IMR-90 (cell line): ENCODE results near the gene GSTT2B. TPM values are rescaled to one million over a fixed set of nuclear protein-coding genes. Genes with fewer than 3 reads are reported as not detected.

ENCODE experiments used
- ATAC-seq: fragments of 200-7000 bp; cut with Tn5 transposase; 2 replicates; pipeline ENCODE4 v1.9.1; 2020; ENCODE audit warnings: low read depth, mild to moderate bottlenecking, moderate library complexity
- BruUV-seq: library from RNA; stranded (reverse); fragments of 400-500 nt; replicated peaks from 2 replicates; lab custom pipeline; 2021; lab: Mats Ljungman, UMichigan
- CTCF ChIA-PET: fragments of 300-600 bp; formaldehyde crosslinking; extraction: SDS; loops from one replicate; lab custom pipeline; 2021; ENCODE audit warnings: antibody characterized with exemption; lab: Yijun Ruan, JAX
- POLR2A ChIA-PET: fragments of 300-600 bp; sonication (Branson Sonifier 250); formaldehyde crosslinking; loops from one replicate; lab custom pipeline; 2022; ENCODE audit warnings: antibody characterized with exemption; ENCODE audit not compliant: unreplicated experiment; lab: Charles Lee
- DNase-seq: peaks from one replicate; pipeline ENCODE4 v3.0.0; 2013
- H2AFZ ChIP-seq: replicated peaks from 2 replicates; pipeline ENCODE3; 2013; ENCODE audit warnings: low read length, mild to moderate bottlenecking; ENCODE audit not compliant: poor library complexity
- H2AK5ac ChIP-seq: 2 replicates; pipeline ENCODE4 v1.6.1; 2013; ENCODE audit warnings: low read depth, low read length, inconsistent platforms
- H2AK9ac ChIP-seq: replicated peaks from 2 replicates; pipeline ENCODE3; 2013; ENCODE audit warnings: mild to moderate bottlenecking, low read depth, low read length, moderate library complexity; ENCODE audit not compliant: poor library complexity
- H2BK120ac ChIP-seq: 2 replicates; pipeline ENCODE4 v1.6.1; 2013; ENCODE audit warnings: low read depth, low read length, inconsistent platforms
- H2BK15ac ChIP-seq: 3 replicates; pipeline ENCODE4 v1.6.1; 2013; ENCODE audit warnings: low read depth, low read length, inconsistent platforms
- H2BK20ac ChIP-seq: 2 replicates; pipeline ENCODE4 v1.6.1; 2013; ENCODE audit warnings: low read depth, mild to moderate bottlenecking, inconsistent platforms, low read length, moderate library complexity
- H2BK5ac ChIP-seq: 2 replicates; pipeline ENCODE4 v1.6.1; 2013; ENCODE audit warnings: mild to moderate bottlenecking, low read depth, low read length, inconsistent platforms; ENCODE audit not compliant: poor library complexity, severe bottlenecking
- H3K14ac ChIP-seq: replicated peaks from 2 replicates; pipeline ENCODE4 v1.6.1; 2013; ENCODE audit warnings: low read depth, low read length, inconsistent platforms
- H3K18ac ChIP-seq: 2 replicates; pipeline ENCODE4 v1.6.1; 2013; ENCODE audit warnings: low read depth, low read length, control low read depth
- H3K23ac ChIP-seq: 2 replicates; pipeline ENCODE4 v1.6.1; 2013; ENCODE audit warnings: low read depth, low read length, inconsistent platforms
- H3K27ac ChIP-seq: 2 replicates; pipeline ENCODE4 v1.5.1; 2013; ENCODE audit warnings: mild to moderate bottlenecking, control low read depth, low read length; ENCODE audit not compliant: insufficient read depth
- H3K27me3 ChIP-seq: 2 replicates; pipeline ENCODE4 v1.6.1; 2013; ENCODE audit warnings: low read length; ENCODE audit not compliant: control insufficient read depth, insufficient read depth
- H3K36me3 ChIP-seq: 2 replicates; pipeline ENCODE4 v1.6.1; 2013; ENCODE audit warnings: low read length, mixed read lengths; ENCODE audit not compliant: control insufficient read depth, insufficient read depth
- H3K4ac ChIP-seq: 2 replicates; pipeline ENCODE4 v1.6.1; 2013; ENCODE audit warnings: low read depth, low read length, inconsistent platforms
- H3K4me1 ChIP-seq: 2 replicates; pipeline ENCODE4 v1.6.1; 2013; ENCODE audit warnings: low read length, mixed read lengths; ENCODE audit not compliant: control insufficient read depth, insufficient read depth
- H3K4me2 ChIP-seq: 2 replicates; pipeline ENCODE4 v1.6.1; 2013; ENCODE audit warnings: low read depth, mild to moderate bottlenecking, control low read depth, low read length, moderate library complexity
- H3K4me3 ChIP-seq: 2 replicates; pipeline ENCODE4 v1.5.1; 2013; ENCODE audit warnings: low read depth, mild to moderate bottlenecking, control low read depth, low read length, moderate library complexity; ENCODE audit not compliant: insufficient read depth
- H3K56ac ChIP-seq: 2 replicates; pipeline ENCODE4 v1.6.1; 2013; ENCODE audit warnings: low read length, inconsistent platforms; ENCODE audit not compliant: insufficient read depth; ENCODE audit errors: extremely low read depth
- H3K79me1 ChIP-seq, 2 experiments: 2 replicates each; pipeline ENCODE4 v1.6.1; 2013; ENCODE audit warnings: low read length in 2 of 2, inconsistent platforms in 1 of 2, low read depth in 1 of 2
- H3K9ac ChIP-seq: 2 replicates; pipeline ENCODE4 v1.6.1; 2013; ENCODE audit warnings: low read depth, low read length, control low read depth
- H3K9me1 ChIP-seq: 2 replicates; pipeline ENCODE4 v1.6.1; 2013; ENCODE audit warnings: low read length, inconsistent platforms; ENCODE audit not compliant: insufficient read depth
- H3K9me3 ChIP-seq: 2 replicates; pipeline ENCODE4 v1.6.1; 2013; ENCODE audit warnings: low read length; ENCODE audit not compliant: control insufficient read depth, insufficient read depth
- H4K20me1 ChIP-seq: 2 replicates; pipeline ENCODE4 v1.6.1; 2013; ENCODE audit warnings: low read length, inconsistent platforms; ENCODE audit not compliant: insufficient read depth
- H4K5ac ChIP-seq: 2 replicates; pipeline ENCODE4 v1.6.1; 2013; ENCODE audit warnings: mild to moderate bottlenecking, low read depth, low read length, control low read depth
- H4K8ac ChIP-seq, 2 experiments: 2 replicates each; pipeline ENCODE4 v1.6.1; 2013; ENCODE audit warnings: low read depth in 2 of 2, low read length in 2 of 2, control low read depth in 1 of 2, inconsistent platforms in 1 of 2
- H4K91ac ChIP-seq: 2 replicates; pipeline ENCODE4 v1.6.1; 2013; ENCODE audit warnings: low read depth, low read length, inconsistent platforms; ENCODE audit not compliant: insufficient read depth
- CEBPB ChIP-seq: IDR thresholded peaks from 2 replicates; pipeline ENCODE4 v1.6.1; 2012; ENCODE audit warnings: low read depth, low read length, improper control_type of control experiment
- CHD1 ChIP-seq: IDR thresholded peaks from 2 replicates; pipeline ENCODE4 v1.6.1; 2012; ENCODE audit warnings: low read depth, low read length, improper control_type of control experiment
- MAZ ChIP-seq: IDR thresholded peaks from 2 replicates; pipeline ENCODE4 v1.6.1; 2012; ENCODE audit warnings: low read depth, mild to moderate bottlenecking, low read length, improper control_type of control experiment, moderate library complexity, borderline replicate concordance
- MXI1 ChIP-seq: IDR thresholded peaks from 2 replicates; pipeline ENCODE4 v1.6.1; 2012; ENCODE audit warnings: low read depth, mild to moderate bottlenecking, low read length, moderate library complexity, borderline replicate concordance
- NFE2L2 ChIP-seq: fragments of 150-350 bp; IDR thresholded peaks from 2 replicates; pipeline ENCODE4 v1.6.1; 2016; ENCODE audit warnings: low read depth, mild to moderate bottlenecking, low read length
- POLR2A ChIP-seq: IDR thresholded peaks from 2 replicates; pipeline ENCODE4 v1.6.1; 2012; ENCODE audit warnings: mild to moderate bottlenecking, low read depth, low read length
- RAD21 ChIP-seq: IDR thresholded peaks from 2 replicates; pipeline ENCODE4 v1.6.1; 2012; ENCODE audit warnings: low read length, improper control_type of control experiment
- RCOR1 ChIP-seq: IDR thresholded peaks from 2 replicates; pipeline ENCODE4 v1.6.1; 2012; ENCODE audit warnings: mild to moderate bottlenecking, low read length, improper control_type of control experiment; ENCODE audit not compliant: insufficient replicate concordance
- RFX5 ChIP-seq: IDR thresholded peaks from 2 replicates; pipeline ENCODE4 v1.8.0; 2012; ENCODE audit warnings: low read depth, mild to moderate bottlenecking, low read length, moderate library complexity
- WGBS, 2 experiments: methylation state at CpG; one replicate each; pipeline versions ENCODE4 v1.1.5 to v1.1.7; 2013; ENCODE audit warnings: missing lambda C conversion rate in 2 of 2; ENCODE audit not compliant: insufficient read length in 1 of 2; ENCODE audit errors: extremely low coverage in 2 of 2; 5-methylcytosine and 5-hydroxymethylcytosine counted together
- dilution Hi-C: fragments of 300-500 bp; cut with HindIII; formaldehyde crosslinking; loops from one replicate; pipeline ENCODE4 v1.14.3; 2018; ENCODE audit warnings: low sequenced_read_pairs; ENCODE audit not compliant: unreplicated experiment
- in situ Hi-C: fragments of 300-500 bp; cut with MboI; formaldehyde crosslinking; loops from 3 replicates; pipeline ENCODE4 v1.14.3; 2019; ENCODE audit warnings: low sequenced_read_pairs, inconsistent platforms, mixed read lengths
- intact Hi-C: fragments of 100-400 bp; cut with micrococcal nuclease; formaldehyde crosslinking; loops from 2 replicates; pipeline ENCODE4 v1.10.0; 2022
- polyA plus RNA-seq, 3 experiments: library from polyadenylated mRNA; depleted of rRNA; stranded (reverse); fragments of >200 nt; gene quantifications; 2 replicates each; pipeline ENCODE4 v1.2.3, GENCODE V29; 2012; ENCODE audit warnings: low replicate concordance in 1 of 3
- total RNA-seq: library from RNA; depleted of rRNA; stranded (reverse); fragments of >200 nt; gene quantifications from 2 replicates; pipeline ENCODE4 v1.2.3, GENCODE V29; 2012
- TF ChIP-seq, protein P1 (sequence below): conservative IDR thresholded peaks from 2 replicates; pipeline ENCODE4 v1.5.1; 2012; ENCODE audit warnings: mild to moderate bottlenecking, low read depth, low read length, improper control_type of control experiment
- TF ChIP-seq, protein P2 (sequence below): fragments of 150-350 bp; IDR thresholded peaks from 2 replicates; pipeline ENCODE4 v1.6.1; 2016; ENCODE audit warnings: low read depth, mild to moderate bottlenecking, low read length, moderate library complexity, borderline replicate concordance
- TF ChIP-seq, protein P3 (sequence below): fragments of 150-350 bp; IDR thresholded peaks from 2 replicates; pipeline ENCODE4 v1.6.1; 2017; ENCODE audit warnings: mild to moderate bottlenecking, antibody characterized with exemption, low read length, low read depth

The GSTT2B gene
- total and polyA plus RNA-seq, 2 of the 4 experiments (the other 2 are of a cell fraction), result 15.1 to 77.0 TPM

DNA sequence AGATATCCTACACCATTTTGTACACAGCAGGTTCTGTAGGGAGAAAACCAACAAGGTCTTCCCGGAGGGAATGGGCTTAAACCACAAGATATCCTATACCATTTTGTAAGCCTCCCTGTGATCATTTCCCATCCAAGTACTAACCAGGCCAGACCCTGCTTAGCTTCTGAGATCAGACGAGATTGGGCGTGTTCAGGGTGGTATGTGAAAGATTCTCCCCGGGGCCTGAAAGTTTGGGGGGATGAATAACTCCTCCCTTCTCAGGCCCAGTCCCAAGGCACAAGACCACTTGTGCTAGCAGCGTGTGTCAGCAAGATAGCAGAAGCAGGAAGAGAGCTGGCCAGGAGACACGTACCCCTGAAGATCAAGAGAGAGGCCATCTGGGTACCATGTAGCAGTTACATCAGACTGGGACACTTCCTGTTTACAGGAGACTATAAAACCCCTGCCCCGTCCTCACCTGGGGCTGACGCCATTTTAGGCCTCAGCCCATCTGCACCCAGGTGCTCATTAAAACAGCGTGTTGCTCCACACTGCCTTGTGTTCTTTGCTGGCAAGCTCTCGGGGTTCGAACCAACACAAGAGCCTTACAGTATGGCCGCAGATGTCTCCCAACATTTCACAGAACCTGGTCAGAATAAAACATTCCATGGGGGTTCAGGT, 49.5 kb downstream of the GSTT2B start:
- no peak overlapping the region for H3K14ac ChIP-seq
- no peak overlapping the region for H2BK15ac ChIP-seq
- no peak overlapping the region for H3K27ac ChIP-seq
- no peak overlapping the region for H3K4ac ChIP-seq
- H2AFZ ChIP-seq, result no peak overlapping the region
- H3K9me1 ChIP-seq, result no peaks in the 10 kb centered on the region; the same call in 1 of the 2 replicates
- H3K56ac ChIP-seq, result no peak overlapping the region
- no peak overlapping the region for H3K9ac ChIP-seq
- WGBS, 2 experiments, result 100% methylated on average over 2 of the region's 12 CpGs; no CpG with 5 or more reads in 1 of the 2 experiments
- ATAC-seq (no peak), DNase-seq (no peak)
- H2BK120ac ChIP-seq, result no peak overlapping the region
- intact Hi-C loops, result no loop called here
- H3K79me1 ChIP-seq, result peaks cover 0 to 8% of the 10 kb centered on the region in 2 experiments; a peak in 2 of 4 replicates
- no peaks in the 10 kb centered on the region for H3K27me3 ChIP-seq
- dilution Hi-C loops, result no loop called here
- H3K36me3 ChIP-seq, result no peaks in the 10 kb centered on the region
- H3K4me1 ChIP-seq, result peaks cover 3% of the 10 kb centered on the region; the same call in 1 of the 2 replicates
- in situ Hi-C loops, result no loop called here
- no peak overlapping the region for H3K4me2 ChIP-seq
- TF ChIP-seq RAD21 (no peak), MXI1 (no peak), RCOR1 (no peak), CEBPB (no peak), RFX5 (no peak), MAZ (no peak), NFE2L2 (no peak), POLR2A (no peak), CHD1 (no peak)
- TF ChIP-seq, protein P1, sequence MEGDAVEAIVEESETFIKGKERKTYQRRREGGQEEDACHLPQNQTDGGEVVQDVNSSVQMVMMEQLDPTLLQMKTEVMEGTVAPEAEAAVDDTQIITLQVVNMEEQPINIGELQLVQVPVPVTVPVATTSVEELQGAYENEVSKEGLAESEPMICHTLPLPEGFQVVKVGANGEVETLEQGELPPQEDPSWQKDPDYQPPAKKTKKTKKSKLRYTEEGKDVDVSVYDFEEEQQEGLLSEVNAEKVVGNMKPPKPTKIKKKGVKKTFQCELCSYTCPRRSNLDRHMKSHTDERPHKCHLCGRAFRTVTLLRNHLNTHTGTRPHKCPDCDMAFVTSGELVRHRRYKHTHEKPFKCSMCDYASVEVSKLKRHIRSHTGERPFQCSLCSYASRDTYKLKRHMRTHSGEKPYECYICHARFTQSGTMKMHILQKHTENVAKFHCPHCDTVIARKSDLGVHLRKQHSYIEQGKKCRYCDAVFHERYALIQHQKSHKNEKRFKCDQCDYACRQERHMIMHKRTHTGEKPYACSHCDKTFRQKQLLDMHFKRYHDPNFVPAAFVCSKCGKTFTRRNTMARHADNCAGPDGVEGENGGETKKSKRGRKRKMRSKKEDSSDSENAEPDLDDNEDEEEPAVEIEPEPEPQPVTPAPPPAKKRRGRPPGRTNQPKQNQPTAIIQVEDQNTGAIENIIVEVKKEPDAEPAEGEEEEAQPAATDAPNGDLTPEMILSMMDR, result no peak
- TF ChIP-seq, protein P2, sequence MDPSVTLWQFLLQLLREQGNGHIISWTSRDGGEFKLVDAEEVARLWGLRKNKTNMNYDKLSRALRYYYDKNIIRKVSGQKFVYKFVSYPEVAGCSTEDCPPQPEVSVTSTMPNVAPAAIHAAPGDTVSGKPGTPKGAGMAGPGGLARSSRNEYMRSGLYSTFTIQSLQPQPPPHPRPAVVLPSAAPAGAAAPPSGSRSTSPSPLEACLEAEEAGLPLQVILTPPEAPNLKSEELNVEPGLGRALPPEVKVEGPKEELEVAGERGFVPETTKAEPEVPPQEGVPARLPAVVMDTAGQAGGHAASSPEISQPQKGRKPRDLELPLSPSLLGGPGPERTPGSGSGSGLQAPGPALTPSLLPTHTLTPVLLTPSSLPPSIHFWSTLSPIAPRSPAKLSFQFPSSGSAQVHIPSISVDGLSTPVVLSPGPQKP, result no peak
- TF ChIP-seq, protein P3, sequence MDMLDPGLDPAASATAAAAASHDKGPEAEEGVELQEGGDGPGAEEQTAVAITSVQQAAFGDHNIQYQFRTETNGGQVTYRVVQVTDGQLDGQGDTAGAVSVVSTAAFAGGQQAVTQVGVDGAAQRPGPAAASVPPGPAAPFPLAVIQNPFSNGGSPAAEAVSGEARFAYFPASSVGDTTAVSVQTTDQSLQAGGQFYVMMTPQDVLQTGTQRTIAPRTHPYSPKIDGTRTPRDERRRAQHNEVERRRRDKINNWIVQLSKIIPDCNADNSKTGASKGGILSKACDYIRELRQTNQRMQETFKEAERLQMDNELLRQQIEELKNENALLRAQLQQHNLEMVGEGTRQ, result no peak
- H2AK5ac ChIP-seq, result no peak overlapping the region
- H4K91ac ChIP-seq, result no peak overlapping the region
- no peak overlapping the region for H3K18ac ChIP-seq
- no TSS peak for BruUV-seq
- no peak overlapping the region for H4K5ac ChIP-seq
- H2BK5ac ChIP-seq, result no peak overlapping the region
- H4K8ac ChIP-seq, result no peak overlapping the region
- H2AK9ac ChIP-seq, result no peak overlapping the region
- POLR2A ChIA-PET, result no interaction called here
- no peak overlapping the region for H3K23ac ChIP-seq
- CTCF ChIA-PET, result no interaction called here
- no peaks in the 10 kb centered on the region for H4K20me1 ChIP-seq
- H3K4me3 ChIP-seq, result no peak overlapping the region
- no peak overlapping the region for H2BK20ac ChIP-seq
- no peaks in the 10 kb centered on the region for H3K9me3 ChIP-seq
